Measurements from ENCODE around the gene C5orf15.
A peak's percentile ranks its signal among the peaks of the same experiment; 100 is the strongest.
"Not testable (repeated sequence)": the region's sequence is repeated elsewhere in the genome, so short reads cannot be mapped to it uniquely, and the experiment has no call there.

Gene C5orf15

GRCh38 chr5:133962801-133963476 is 5.5 kb downstream of the C5orf15 start:
- DNase-seq (ENCODE audit: low spot score) = no peak

- DNase-seq (ENCODE audit: low spot score) = no peak
These were observed 6.3 kb downstream of the C5orf15 start for GRCh38 chr5:133962131-133962530.

GRCh38 chr5:133959643-133960042 is 8.8 kb downstream of the C5orf15 start:
- DNase-seq (ENCODE audit: low spot score) = no peak

- DNase-seq (ENCODE audit: low spot score) = no peak
These were observed 10.8 kb downstream of the C5orf15 start for GRCh38 chr5:133957591-133957990.

- no peak for DNase-seq (ENCODE audit: low spot score)
These were observed 11.3 kb downstream of the C5orf15 start for GRCh38 chr5:133957080-133957479.

- not testable (repeated sequence) for DNase-seq (ENCODE audit: low spot score)
These were observed 12.2 kb downstream of the C5orf15 start for GRCh38 chr5:133956196-133956595.

GRCh38 chr5:133953568-133954145 is 14.8 kb downstream of the C5orf15 start:
- no peak for DNase-seq (ENCODE audit: low spot score)

GRCh38 chr5:133952729-133953567 is 15.5 kb downstream of the C5orf15 start:
- DNase-seq (ENCODE audit: low spot score) = peak; percentile 56

GRCh38 chr5:133950821-133951612 is 17.4 kb downstream of the C5orf15 start:
- DNase-seq (ENCODE audit: low spot score) = no peak

GRCh38 chr5:133948721-133949120 is 19.7 kb downstream of the C5orf15 start:
- no peak for DNase-seq (ENCODE audit: low spot score)

- DNase-seq (ENCODE audit: low spot score) = no peak
These were observed 21.0 kb downstream of the C5orf15 start for GRCh38 chr5:133947431-133947841.

GRCh38 chr5:133945568-133945967 is 22.9 kb downstream of the C5orf15 start:
- DNase-seq (ENCODE audit: low spot score) = no peak

- DNase-seq (ENCODE audit: low spot score) = no peak
These were observed 23.9 kb downstream of the C5orf15 start for GRCh38 chr5:133944263-133945185.

- no peak for DNase-seq (ENCODE audit: low spot score)
These were observed 25.0 kb downstream of the C5orf15 start for GRCh38 chr5:133943475-133943817.

GRCh38 chr5:133942614-133943474 is 25.6 kb downstream of the C5orf15 start:
- DNase-seq (ENCODE audit: low spot score) = no peak

- DNase-seq (ENCODE audit: low spot score) = no peak
These were observed 26.8 kb downstream of the C5orf15 start for GRCh38 chr5:133941456-133942196.

GRCh38 chr5:133939668-133940067 is 28.8 kb downstream of the C5orf15 start:
- no peak for DNase-seq (ENCODE audit: low spot score)

GRCh38 chr5:133938929-133939328 is 29.5 kb downstream of the C5orf15 start:
- DNase-seq (ENCODE audit: low spot score) = no peak

GRCh38 chr5:133938039-133938821 is 30.2 kb downstream of the C5orf15 start:
- DNase-seq (ENCODE audit: low spot score) = no peak
